Adipocyte (in vitro differentiated cells): Measurements from ENCODE around the gene ASMT.
"Not testable (repeated sequence)": the region's sequence is repeated elsewhere in the genome, so short reads cannot be mapped to it uniquely, and the experiment has no call there.

Experiments
- DNase-seq: peaks from one replicate; pipeline ENCODE4 v3.0.0-alpha.2; 2015; ENCODE audit warnings: low read depth
- H3K27me3 ChIP-seq: replicated peaks from 2 replicates; pipeline ENCODE4 v1.7.0; 2013; ENCODE audit warnings: mild to moderate bottlenecking, low read length, moderate library complexity; ENCODE audit not compliant: control insufficient read depth, insufficient read depth
- H3K36me3 ChIP-seq: 2 replicates; pipeline ENCODE4 v1.7.0; 2013; ENCODE audit warnings: low read length, mild to moderate bottlenecking, moderate library complexity; ENCODE audit not compliant: control insufficient read depth, insufficient read depth, severe bottlenecking
- H3K4me1 ChIP-seq: 2 replicates; pipeline ENCODE4 v1.7.0; 2013; ENCODE audit warnings: mild to moderate bottlenecking, low read length, moderate library complexity; ENCODE audit not compliant: control insufficient read depth, insufficient read depth
- H3K4me3 ChIP-seq: 2 replicates; pipeline ENCODE4 v1.7.0; 2013; ENCODE audit warnings: mild to moderate bottlenecking, low read length, moderate library complexity
- H3K9ac ChIP-seq: 2 replicates; pipeline ENCODE4 v1.7.0; 2013; ENCODE audit warnings: mild to moderate bottlenecking, low read length, moderate library complexity
- H3K9me3 ChIP-seq: 2 replicates; pipeline ENCODE4 v1.7.0; 2013; ENCODE audit warnings: mild to moderate bottlenecking, low read length, moderate library complexity; ENCODE audit not compliant: control insufficient read depth

ASMT gene

DNA sequence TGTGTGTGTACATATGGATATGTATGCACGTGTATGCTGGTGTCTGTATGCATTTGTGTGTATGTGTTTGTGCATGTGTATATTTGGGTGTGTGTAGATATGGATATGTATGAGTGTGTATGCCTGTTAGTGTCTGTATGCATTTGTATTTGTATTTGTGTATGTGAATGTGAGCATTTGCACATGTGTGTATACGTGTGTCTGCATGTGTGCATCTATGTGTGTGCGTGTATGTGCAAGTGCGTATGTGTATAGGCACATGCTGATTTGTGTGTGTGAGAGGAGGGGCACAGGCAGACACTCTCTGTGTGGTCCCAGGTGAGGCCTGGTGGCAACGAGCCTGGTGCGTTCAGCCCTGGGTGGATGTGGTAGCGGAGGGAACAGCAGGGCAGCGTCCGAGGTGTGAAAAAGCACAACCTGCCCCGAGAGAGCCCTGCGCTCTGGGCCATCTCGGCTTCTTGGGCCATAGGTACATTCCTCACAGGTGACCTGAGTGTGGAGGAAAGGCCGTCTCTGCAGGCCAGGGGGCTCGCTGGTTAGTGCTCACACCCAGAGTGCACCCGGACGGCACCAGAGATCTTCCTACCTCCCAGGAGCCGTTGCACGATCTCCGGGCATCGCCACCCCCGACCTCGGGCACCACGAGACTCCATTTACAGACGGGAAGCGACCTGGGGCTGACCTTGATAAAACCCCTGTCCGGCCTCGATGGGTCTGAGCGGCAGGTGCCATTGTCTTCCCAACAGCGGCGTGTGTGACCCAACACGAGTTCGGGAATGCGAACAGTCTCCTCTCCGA lies 45.0 kb downstream of the ASMT start:
- no peak overlapping the region for H3K4me3 ChIP-seq
- H3K4me1 ChIP-seq = peaks cover 7% of the 10 kb centered on the region
- H3K36me3 ChIP-seq = no peaks in the 10 kb centered on the region
- no peaks in the 10 kb centered on the region for H3K27me3 ChIP-seq
- DNase-seq = no peak
- no peak overlapping the region for H3K9ac ChIP-seq
- H3K9me3 ChIP-seq = no peaks in the 10 kb centered on the region

DNA sequence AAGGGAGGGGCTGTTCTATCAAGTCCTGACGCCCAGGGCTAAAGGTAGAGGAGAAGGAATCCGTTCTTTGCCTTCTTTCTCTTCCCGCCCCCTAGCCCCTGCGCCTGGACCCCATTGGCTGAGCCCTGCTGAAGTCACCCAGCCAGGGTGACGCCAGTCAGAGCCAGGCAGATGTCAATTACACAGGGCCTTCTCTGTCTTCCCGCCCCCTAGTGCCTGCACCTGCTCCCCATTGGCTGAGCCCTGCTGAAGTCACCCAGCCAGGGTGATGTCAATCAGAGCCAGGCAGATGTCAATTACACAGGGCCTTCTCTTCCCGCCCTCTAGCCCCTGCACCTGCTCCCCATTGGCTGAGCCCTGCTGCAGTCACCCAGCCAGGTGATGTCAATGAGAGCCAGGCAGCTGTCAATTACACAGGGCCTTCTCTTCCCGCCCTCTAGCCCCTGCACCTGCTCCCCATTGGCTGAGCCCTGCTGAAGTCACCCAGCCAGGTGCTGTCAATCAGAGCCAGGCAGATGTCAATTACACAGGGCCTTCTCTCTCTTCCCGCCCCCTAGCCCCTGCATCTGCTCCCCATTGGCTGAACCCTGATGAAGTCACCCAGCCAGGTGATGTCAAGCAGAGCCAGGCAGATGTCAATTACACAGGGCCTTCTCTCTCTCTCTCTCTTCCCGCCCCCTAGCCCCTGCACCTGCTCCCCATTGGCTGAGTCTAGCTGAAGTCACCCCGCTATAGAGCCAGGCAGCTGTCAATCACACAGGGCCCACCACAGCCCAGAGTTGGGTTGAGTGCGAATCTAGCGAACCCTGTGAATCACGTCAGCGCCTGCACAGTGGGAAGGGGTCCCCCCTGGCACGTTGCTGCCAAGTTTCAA lies 46.4 kb downstream of the ASMT start:
- no peak for DNase-seq
- Histone ChIP-seq H3K27me3 (peaks cover 6% of the 10 kb centered on the region), H3K4me1 (peaks cover 7% of the 10 kb centered on the region), H3K36me3 (no peaks in the 10 kb centered on the region), H3K4me3 (no peak overlapping the region), H3K9me3 (peaks cover 3% of the 10 kb centered on the region), H3K9ac (no peak overlapping the region)

GRCh38 chrX:1661922-1662221 lies 47.0 kb downstream of the ASMT start:
- H3K4me1 ChIP-seq = peaks cover 7% of the 10 kb centered on the region
- H3K9ac ChIP-seq = no peak overlapping the region
- H3K9me3 ChIP-seq = peaks cover 6% of the 10 kb centered on the region
- H3K4me3 ChIP-seq = no peak overlapping the region
- DNase-seq = no peak
- H3K36me3 ChIP-seq = no peaks in the 10 kb centered on the region
- peaks cover 6% of the 10 kb centered on the region for H3K27me3 ChIP-seq

- Histone ChIP-seq H3K9me3 (peaks cover 6% of the 10 kb centered on the region), H3K4me1 (no peaks in the 10 kb centered on the region), H3K27me3 (peaks cover 6% of the 10 kb centered on the region), H3K9ac (no peak overlapping the region), H3K4me3 (no peak overlapping the region), H3K36me3 (no peaks in the 10 kb centered on the region)
- DNase-seq = no peak
Measured at GRCh38 chrX:1667566-1667965, 52.7 kb downstream of the ASMT start.

DNA sequence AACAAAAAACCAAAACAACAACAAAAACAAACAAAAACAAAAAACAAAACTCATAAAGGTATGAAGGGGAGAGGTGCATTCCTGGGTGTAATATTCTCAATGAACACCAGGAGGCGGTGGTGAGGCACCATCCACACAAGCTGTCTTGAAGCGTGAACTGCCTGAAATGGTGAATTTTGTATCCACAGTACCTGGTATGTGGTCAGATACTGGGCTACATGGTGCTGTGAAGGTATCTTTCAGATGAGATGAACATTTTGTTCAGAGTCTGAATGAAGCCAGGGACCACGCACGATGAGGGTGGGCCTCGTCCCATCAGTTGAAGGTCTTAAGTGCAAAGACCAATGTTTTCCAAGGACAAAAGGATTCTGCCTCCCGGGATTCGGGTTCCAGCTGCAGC lies 58.5 kb downstream of the ASMT start:
- no peaks in the 10 kb centered on the region for H3K9me3 ChIP-seq
- DNase-seq = peak; percentile 42
- H3K27me3 ChIP-seq = no peaks in the 10 kb centered on the region
- no peaks in the 10 kb centered on the region for H3K4me1 ChIP-seq
- H3K9ac ChIP-seq = no peak overlapping the region
- H3K36me3 ChIP-seq = no peaks in the 10 kb centered on the region
- H3K4me3 ChIP-seq = no peak overlapping the region

GRCh38 chrX:1676866-1677265 lies 62.0 kb downstream of the ASMT start:
- Histone ChIP-seq H3K4me3 (no peak overlapping the region), H3K9me3 (no peaks in the 10 kb centered on the region), H3K9ac (no peak overlapping the region), H3K4me1 (no peaks in the 10 kb centered on the region), H3K36me3 (no peaks in the 10 kb centered on the region), H3K27me3 (peaks cover 3% of the 10 kb centered on the region)
- no peak for DNase-seq

DNA sequence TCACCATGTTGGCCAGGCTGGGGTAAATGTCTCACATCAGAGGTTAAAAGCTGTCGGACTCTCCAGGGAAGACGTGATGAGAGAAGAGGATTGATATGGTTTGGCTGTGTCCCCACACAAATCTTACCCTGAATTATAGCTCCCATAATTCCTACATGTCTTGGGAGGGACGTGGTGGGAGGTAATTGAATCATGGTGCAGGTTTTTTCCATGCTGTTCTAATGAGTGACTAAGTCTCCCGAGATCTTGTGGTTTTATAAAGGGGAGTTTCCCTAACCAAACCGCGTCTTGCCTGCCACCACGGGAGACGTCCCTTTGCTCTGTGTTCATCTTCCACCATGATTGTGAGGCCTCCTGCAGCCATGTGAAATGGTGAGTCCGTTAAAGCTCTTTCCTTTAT lies 64.4 kb downstream of the ASMT start:
- H3K36me3 ChIP-seq = no peaks in the 10 kb centered on the region
- peaks cover 3% of the 10 kb centered on the region for H3K27me3 ChIP-seq
- H3K9ac ChIP-seq = no peak overlapping the region
- DNase-seq = no peak
- no peaks in the 10 kb centered on the region for H3K4me1 ChIP-seq
- H3K4me3 ChIP-seq = no peak overlapping the region
- peaks cover 2% of the 10 kb centered on the region for H3K9me3 ChIP-seq

DNA sequence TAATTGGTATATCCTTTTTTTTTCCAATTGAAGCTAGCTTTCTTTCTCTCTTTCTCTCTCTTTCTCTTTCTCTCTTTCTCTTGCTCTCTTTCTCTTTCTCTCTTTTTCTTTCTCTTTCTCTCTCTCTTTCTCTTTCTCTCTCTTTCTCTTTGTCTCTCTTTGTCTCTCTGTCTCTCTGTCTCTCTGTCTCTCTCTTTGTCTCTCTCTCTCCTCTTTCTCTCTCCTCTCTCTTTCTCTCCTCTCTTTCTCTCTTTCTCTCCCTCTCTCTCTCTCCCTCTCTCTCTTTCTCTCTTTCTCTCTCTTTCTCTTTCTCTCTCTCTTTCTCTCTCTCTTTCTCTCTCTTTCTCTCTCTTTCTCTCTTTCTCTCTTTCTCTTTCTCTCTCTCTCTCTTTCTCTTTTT lies 66.6 kb downstream of the ASMT start:
- DNase-seq = no peak
- no peaks in the 10 kb centered on the region for H3K36me3 ChIP-seq
- H3K9ac ChIP-seq = no peak overlapping the region
- no peaks in the 10 kb centered on the region for H3K4me1 ChIP-seq
- H3K9me3 ChIP-seq = peaks cover 2% of the 10 kb centered on the region
- H3K27me3 ChIP-seq = peaks cover 3% of the 10 kb centered on the region
- no peak overlapping the region for H3K4me3 ChIP-seq

- not testable (repeated sequence) for H3K4me1 ChIP-seq, DNase-seq, H3K36me3 ChIP-seq, H3K27me3 ChIP-seq, H3K4me3 ChIP-seq, H3K9me3 ChIP-seq, H3K9ac ChIP-seq
Measured at GRCh38 chrX:1681856-1682255, 67.0 kb downstream of the ASMT start.

- H3K27me3 ChIP-seq, H3K4me3 ChIP-seq, DNase-seq, H3K36me3 ChIP-seq, H3K9ac ChIP-seq, H3K4me1 ChIP-seq, H3K9me3 ChIP-seq: not testable (repeated sequence)
Measured at GRCh38 chrX:1682501-1682900, 67.6 kb downstream of the ASMT start.

GRCh38 chrX:1684883-1685282 lies 70.0 kb downstream of the ASMT start:
- H3K9ac ChIP-seq, H3K9me3 ChIP-seq, H3K4me3 ChIP-seq, H3K36me3 ChIP-seq, DNase-seq, H3K27me3 ChIP-seq, H3K4me1 ChIP-seq: not testable (repeated sequence)
